ENCODE data around the gene PDZD2.
"Not testable (repeated sequence)": the region's sequence is repeated elsewhere in the genome, so short reads cannot be mapped to it uniquely, and the experiment has no call there.

PDZD2 gene

GRCh38 chr5:31965227-31965626, 326.3 kb downstream of the PDZD2 start:
- H3K9me3 ChIP-seq (ENCODE audit: control insufficient read depth, low read length) = no peaks in the 10 kb centered on the region
- DNase-seq = no peak
- no peak overlapping the region for H3K27ac ChIP-seq (ENCODE audit: insufficient read depth, low read length, poor library complexity, severe bottlenecking)
- no peak overlapping the region for H3K4me3 ChIP-seq (ENCODE audit: insufficient read depth, low read depth, low read length, poor library complexity, severe bottlenecking)
- H3K27me3 ChIP-seq (replicated peaks; ENCODE audit: control insufficient read depth, insufficient read depth, low read length, poor library complexity, severe bottlenecking) = no peaks in the 10 kb centered on the region
- no peaks in the 10 kb centered on the region for H3K36me3 ChIP-seq (ENCODE audit: control insufficient read depth, insufficient read depth, low read length)
- no peaks in the 10 kb centered on the region for H3K4me1 ChIP-seq (ENCODE audit: control insufficient read depth, insufficient read depth, low read length, poor library complexity, severe bottlenecking)

GRCh38 chr5:31966936-31967335, 328.0 kb downstream of the PDZD2 start:
- Histone ChIP-seq H3K4me1 (ENCODE audit: control insufficient read depth, insufficient read depth, low read length, poor library complexity, severe bottlenecking) (no peaks in the 10 kb centered on the region), H3K9me3 (ENCODE audit: control insufficient read depth, low read length) (no peaks in the 10 kb centered on the region), H3K27me3 (replicated peaks; ENCODE audit: control insufficient read depth, insufficient read depth, low read length, poor library complexity, severe bottlenecking) (no peaks in the 10 kb centered on the region), H3K36me3 (ENCODE audit: control insufficient read depth, insufficient read depth, low read length) (no peaks in the 10 kb centered on the region), H3K4me3 (ENCODE audit: insufficient read depth, low read depth, low read length, poor library complexity, severe bottlenecking) (no peak overlapping the region), H3K27ac (ENCODE audit: insufficient read depth, low read length, poor library complexity, severe bottlenecking) (no peak overlapping the region)
- DNase-seq = no peak

- H3K4me1 ChIP-seq (ENCODE audit: control insufficient read depth, insufficient read depth, low read length, poor library complexity, severe bottlenecking) = no peaks in the 10 kb centered on the region
- DNase-seq = no peak
- no peaks in the 10 kb centered on the region for H3K36me3 ChIP-seq (ENCODE audit: control insufficient read depth, insufficient read depth, low read length)
- no peak overlapping the region for H3K4me3 ChIP-seq (ENCODE audit: insufficient read depth, low read depth, low read length, poor library complexity, severe bottlenecking)
- H3K27me3 ChIP-seq (replicated peaks; ENCODE audit: control insufficient read depth, insufficient read depth, low read length, poor library complexity, severe bottlenecking) = no peaks in the 10 kb centered on the region
- H3K9me3 ChIP-seq (ENCODE audit: control insufficient read depth, low read length) = no peaks in the 10 kb centered on the region
- no peak overlapping the region for H3K27ac ChIP-seq (ENCODE audit: insufficient read depth, low read length, poor library complexity, severe bottlenecking)
Measured at GRCh38 chr5:31967461-31967860, 328.5 kb downstream of the PDZD2 start.

- Histone ChIP-seq H3K4me1 (ENCODE audit: control insufficient read depth, insufficient read depth, low read length, poor library complexity, severe bottlenecking) (no peaks in the 10 kb centered on the region), H3K9me3 (ENCODE audit: control insufficient read depth, low read length) (no peaks in the 10 kb centered on the region), H3K27me3 (replicated peaks; ENCODE audit: control insufficient read depth, insufficient read depth, low read length, poor library complexity, severe bottlenecking) (no peaks in the 10 kb centered on the region), H3K4me3 (ENCODE audit: insufficient read depth, low read depth, low read length, poor library complexity, severe bottlenecking) (no peak overlapping the region), H3K36me3 (ENCODE audit: control insufficient read depth, insufficient read depth, low read length) (no peaks in the 10 kb centered on the region), H3K27ac (ENCODE audit: insufficient read depth, low read length, poor library complexity, severe bottlenecking) (no peak overlapping the region)
- no peak for DNase-seq
Measured at GRCh38 chr5:31972558-31972957, 333.6 kb downstream of the PDZD2 start.

GRCh38 chr5:31975189-31975612, 336.3 kb downstream of the PDZD2 start:
- not testable (repeated sequence) for DNase-seq; H3K9me3 ChIP-seq (ENCODE audit: control insufficient read depth, low read length); H3K4me1 ChIP-seq (ENCODE audit: control insufficient read depth, insufficient read depth, low read length, poor library complexity, severe bottlenecking); H3K36me3 ChIP-seq (ENCODE audit: control insufficient read depth, insufficient read depth, low read length); H3K27me3 ChIP-seq (replicated peaks; ENCODE audit: control insufficient read depth, insufficient read depth, low read length, poor library complexity, severe bottlenecking); H3K27ac ChIP-seq (ENCODE audit: insufficient read depth, low read length, poor library complexity, severe bottlenecking); H3K4me3 ChIP-seq (ENCODE audit: insufficient read depth, low read depth, low read length, poor library complexity, severe bottlenecking)

GRCh38 chr5:31976169-31976568, 337.2 kb downstream of the PDZD2 start:
- DNase-seq = no peak
- no peak overlapping the region for H3K27ac ChIP-seq (ENCODE audit: insufficient read depth, low read length, poor library complexity, severe bottlenecking)
- H3K4me1 ChIP-seq (ENCODE audit: control insufficient read depth, insufficient read depth, low read length, poor library complexity, severe bottlenecking) = no peaks in the 10 kb centered on the region
- H3K36me3 ChIP-seq (ENCODE audit: control insufficient read depth, insufficient read depth, low read length) = no peaks in the 10 kb centered on the region
- H3K4me3 ChIP-seq (ENCODE audit: insufficient read depth, low read depth, low read length, poor library complexity, severe bottlenecking) = no peak overlapping the region
- H3K27me3 ChIP-seq (replicated peaks; ENCODE audit: control insufficient read depth, insufficient read depth, low read length, poor library complexity, severe bottlenecking) = no peaks in the 10 kb centered on the region
- no peaks in the 10 kb centered on the region for H3K9me3 ChIP-seq (ENCODE audit: control insufficient read depth, low read length)

- no peak overlapping the region for H3K27ac ChIP-seq (ENCODE audit: insufficient read depth, low read length, poor library complexity, severe bottlenecking)
- H3K27me3 ChIP-seq (replicated peaks; ENCODE audit: control insufficient read depth, insufficient read depth, low read length, poor library complexity, severe bottlenecking) = no peaks in the 10 kb centered on the region
- no peak overlapping the region for H3K4me3 ChIP-seq (ENCODE audit: insufficient read depth, low read depth, low read length, poor library complexity, severe bottlenecking)
- no peaks in the 10 kb centered on the region for H3K9me3 ChIP-seq (ENCODE audit: control insufficient read depth, low read length)
- no peak for DNase-seq
- no peaks in the 10 kb centered on the region for H3K36me3 ChIP-seq (ENCODE audit: control insufficient read depth, insufficient read depth, low read length)
- no peaks in the 10 kb centered on the region for H3K4me1 ChIP-seq (ENCODE audit: control insufficient read depth, insufficient read depth, low read length, poor library complexity, severe bottlenecking)
Measured at GRCh38 chr5:31981361-31981945, 342.5 kb downstream of the PDZD2 start.

GRCh38 chr5:31982027-31982426, 343.1 kb downstream of the PDZD2 start:
- no peak for DNase-seq
- no peaks in the 10 kb centered on the region for H3K27me3 ChIP-seq (replicated peaks; ENCODE audit: control insufficient read depth, insufficient read depth, low read length, poor library complexity, severe bottlenecking)
- H3K27ac ChIP-seq (ENCODE audit: insufficient read depth, low read length, poor library complexity, severe bottlenecking) = no peak overlapping the region
- no peaks in the 10 kb centered on the region for H3K36me3 ChIP-seq (ENCODE audit: control insufficient read depth, insufficient read depth, low read length)
- H3K4me1 ChIP-seq (ENCODE audit: control insufficient read depth, insufficient read depth, low read length, poor library complexity, severe bottlenecking) = no peaks in the 10 kb centered on the region
- no peaks in the 10 kb centered on the region for H3K9me3 ChIP-seq (ENCODE audit: control insufficient read depth, low read length)
- no peak overlapping the region for H3K4me3 ChIP-seq (ENCODE audit: insufficient read depth, low read depth, low read length, poor library complexity, severe bottlenecking)

- Histone ChIP-seq H3K4me3 (ENCODE audit: insufficient read depth, low read depth, low read length, poor library complexity, severe bottlenecking) (no peak overlapping the region), H3K36me3 (ENCODE audit: control insufficient read depth, insufficient read depth, low read length) (no peaks in the 10 kb centered on the region), H3K4me1 (ENCODE audit: control insufficient read depth, insufficient read depth, low read length, poor library complexity, severe bottlenecking) (no peaks in the 10 kb centered on the region), H3K27me3 (replicated peaks; ENCODE audit: control insufficient read depth, insufficient read depth, low read length, poor library complexity, severe bottlenecking) (no peaks in the 10 kb centered on the region), H3K9me3 (ENCODE audit: control insufficient read depth, low read length) (no peaks in the 10 kb centered on the region), H3K27ac (ENCODE audit: insufficient read depth, low read length, poor library complexity, severe bottlenecking) (no peak overlapping the region)
- no peak for DNase-seq
Measured at GRCh38 chr5:31982621-31983020, 343.7 kb downstream of the PDZD2 start.

GRCh38 chr5:31983851-31984250, 344.9 kb downstream of the PDZD2 start:
- Histone ChIP-seq H3K4me3 (ENCODE audit: insufficient read depth, low read depth, low read length, poor library complexity, severe bottlenecking) (no peak overlapping the region), H3K27me3 (replicated peaks; ENCODE audit: control insufficient read depth, insufficient read depth, low read length, poor library complexity, severe bottlenecking) (no peaks in the 10 kb centered on the region)
- no peak for DNase-seq

More at GRCh38 chr5:31983851-31984250, 344.9 kb downstream of the PDZD2 start:
- Histone ChIP-seq H3K4me1 (ENCODE audit: control insufficient read depth, insufficient read depth, low read length, poor library complexity, severe bottlenecking) (no peaks in the 10 kb centered on the region), H3K27ac (ENCODE audit: insufficient read depth, low read length, poor library complexity, severe bottlenecking) (no peak overlapping the region), H3K9me3 (ENCODE audit: control insufficient read depth, low read length) (no peaks in the 10 kb centered on the region), H3K36me3 (ENCODE audit: control insufficient read depth, insufficient read depth, low read length) (no peaks in the 10 kb centered on the region)

Data from effector memory CD4-positive, alpha-beta T cell (primary cell).